ENCODE results near the gene FUOM. TPM values are rescaled to one million over a fixed set of nuclear protein-coding genes. Genes with fewer than 3 reads are reported as not detected.

Gene FUOM
- polyA plus RNA-seq, 1 of the 3 experiments (the other 2 are of a cell fraction) = 32.5 TPM

GRCh38 chr10:133341983-133342382 lies 15.8 kb downstream of the FUOM start:
- no peak overlapping the region for H3K4me3 ChIP-seq (ENCODE audit: low read depth in 2 of 2, low read length in 1 of 2)
- TF ChIP-seq GATA2 (CRISPR knock-in tag; IDR thresholded peaks at IDR 0.05) (no peak), POLR2AphosphoS5 (IDR thresholded peaks at IDR 0.05; ENCODE audit: low read depth, low read length) (no peak), TAF1 (IDR thresholded peaks at IDR 0.05; ENCODE audit: borderline replicate concordance, low read depth, low read length) (no peak), FOSL2 (IDR thresholded peaks at IDR 0.05; ENCODE audit: borderline replicate concordance, low read depth) (no peak), RAD21 (IDR thresholded peaks at IDR 0.05; ENCODE audit: low read length) (no peak), RXRA (IDR thresholded peaks at IDR 0.05; ENCODE audit: borderline replicate concordance, low read depth) (no peak), EP300 (IDR thresholded peaks at IDR 0.05; ENCODE audit: borderline replicate concordance in 1 of 2, low read depth in 1 of 2, low read length in 1 of 2) (no peak), USF2 (IDR thresholded peaks at IDR 0.05; ENCODE audit: borderline replicate concordance, low read depth, low read length) (no peak), GABPA (IDR thresholded peaks at IDR 0.05; ENCODE audit: low read depth) (no peak), SIN3A (IDR thresholded peaks at IDR 0.05; ENCODE audit: borderline replicate concordance, low read depth, low read length) (no peak), YY1 (IDR thresholded peaks at IDR 0.05; ENCODE audit: low read depth) (no peak), EZH2phosphoT487 (IDR thresholded peaks at IDR 0.05; ENCODE audit: borderline replicate concordance, low read depth) (no peak), NRF1 (IDR thresholded peaks at IDR 0.05; ENCODE audit: low read depth, low read length) (no peak), ZBTB33 (IDR thresholded peaks at IDR 0.05; ENCODE audit: borderline replicate concordance, low read depth) (no peak), MEF2A (IDR thresholded peaks at IDR 0.05; ENCODE audit: borderline replicate concordance, low read depth) (no peak)
- H3F3A ChIP-seq (replicated peaks; ENCODE audit: insufficient read depth) = no peaks in the 10 kb centered on the region
- ChIA-PET CTCF (interaction anchor here (3.1 kb wide), 1 partner anchor 13 kb away, joined by 19 read pairs; no protein-coding TSS in a partner anchor), POLR2A (no interaction called here)
- H3K79me2 ChIP-seq (ENCODE audit: insufficient read depth) = no peaks in the 10 kb centered on the region
- no peak overlapping the region for H2AFZ ChIP-seq (ENCODE audit: low read depth)
- H3K9ac ChIP-seq = no peak overlapping the region
- H3K27ac ChIP-seq (ENCODE audit: low read depth in 2 of 2, low read length in 1 of 2) = no peak overlapping the region
- H3K27me3 ChIP-seq (ENCODE audit: insufficient read depth) = peaks cover 53% of the 10 kb centered on the region
- no peaks in the 10 kb centered on the region for H4K20me1 ChIP-seq (ENCODE audit: insufficient read depth)
- WGBS (ENCODE audit: low lambda C conversion rate) = 38% methylated on average over 4 of the region's 4 CpGs
- no peak for DNase-seq
- H3K36me3 ChIP-seq (replicated peaks in 1 of 2; ENCODE audit: control insufficient read depth in 1 of 2, insufficient read depth in 2 of 2, low read length in 1 of 2) = no peaks in the 10 kb centered on the region
- H3K9me2 ChIP-seq = no peaks in the 10 kb centered on the region
- H3K4me1 ChIP-seq (ENCODE audit: control insufficient read depth in 1 of 2, insufficient read depth in 2 of 2, low read depth in 1 of 2, low read length in 1 of 2) = peaks cover 0 to 1% of the 10 kb centered on the region in 2 experiments; a peak in 1 of 4 replicates
- H3K4me2 ChIP-seq = no peak overlapping the region
- H3K9me3 ChIP-seq = no peaks in the 10 kb centered on the region

Measured in SK-N-SH (cell line).